ENCODE results near the gene DNM3.
"Not testable (repeated sequence)": the region's sequence is repeated elsewhere in the genome, so short reads cannot be mapped to it uniquely, and the experiment has no call there.

DNA sequence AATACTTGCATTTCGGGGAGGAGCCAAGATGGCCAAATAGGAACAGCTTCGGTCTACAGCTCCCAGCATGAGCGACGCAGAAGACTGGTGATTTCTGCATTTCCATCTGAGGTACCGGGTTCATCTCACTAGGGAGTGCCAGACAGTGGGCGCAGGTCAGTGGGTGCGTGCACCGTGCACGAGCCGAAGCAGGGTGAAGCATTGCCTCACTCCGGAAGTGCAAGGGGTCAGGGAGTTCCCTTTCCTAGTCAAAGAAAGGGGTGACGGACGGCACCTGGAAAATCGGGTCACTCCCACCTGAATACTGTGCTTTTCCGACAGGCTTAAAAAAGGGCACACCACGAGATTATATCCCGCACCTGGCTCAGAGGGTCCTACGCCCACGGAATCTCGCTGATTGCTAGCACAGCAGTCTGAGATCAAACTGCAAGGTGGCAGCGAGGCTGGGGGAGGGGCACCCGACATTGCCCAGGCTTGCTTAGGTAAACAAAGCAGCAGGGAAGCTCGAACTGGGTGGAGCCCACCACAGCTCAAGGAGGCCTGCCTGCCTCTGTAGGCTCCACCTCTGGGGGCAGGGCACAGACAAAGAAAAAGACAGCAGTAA is 214.6 kb downstream of the DNM3 start:
- TF ChIP-seq EZH2, EZH2phosphoT487 (IDR thresholded peaks at IDR 0.05): not testable (repeated sequence)
- TF ChIP-seq, protein P1, sequence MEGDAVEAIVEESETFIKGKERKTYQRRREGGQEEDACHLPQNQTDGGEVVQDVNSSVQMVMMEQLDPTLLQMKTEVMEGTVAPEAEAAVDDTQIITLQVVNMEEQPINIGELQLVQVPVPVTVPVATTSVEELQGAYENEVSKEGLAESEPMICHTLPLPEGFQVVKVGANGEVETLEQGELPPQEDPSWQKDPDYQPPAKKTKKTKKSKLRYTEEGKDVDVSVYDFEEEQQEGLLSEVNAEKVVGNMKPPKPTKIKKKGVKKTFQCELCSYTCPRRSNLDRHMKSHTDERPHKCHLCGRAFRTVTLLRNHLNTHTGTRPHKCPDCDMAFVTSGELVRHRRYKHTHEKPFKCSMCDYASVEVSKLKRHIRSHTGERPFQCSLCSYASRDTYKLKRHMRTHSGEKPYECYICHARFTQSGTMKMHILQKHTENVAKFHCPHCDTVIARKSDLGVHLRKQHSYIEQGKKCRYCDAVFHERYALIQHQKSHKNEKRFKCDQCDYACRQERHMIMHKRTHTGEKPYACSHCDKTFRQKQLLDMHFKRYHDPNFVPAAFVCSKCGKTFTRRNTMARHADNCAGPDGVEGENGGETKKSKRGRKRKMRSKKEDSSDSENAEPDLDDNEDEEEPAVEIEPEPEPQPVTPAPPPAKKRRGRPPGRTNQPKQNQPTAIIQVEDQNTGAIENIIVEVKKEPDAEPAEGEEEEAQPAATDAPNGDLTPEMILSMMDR (IDR thresholded peaks at IDR 0.05) = not testable (repeated sequence)

Data from neural progenitor cell (in vitro differentiated cells).